ENCODE results near the gene CD37.
A peak's percentile ranks its signal among the peaks of the same experiment; 100 is the strongest.

DNA sequence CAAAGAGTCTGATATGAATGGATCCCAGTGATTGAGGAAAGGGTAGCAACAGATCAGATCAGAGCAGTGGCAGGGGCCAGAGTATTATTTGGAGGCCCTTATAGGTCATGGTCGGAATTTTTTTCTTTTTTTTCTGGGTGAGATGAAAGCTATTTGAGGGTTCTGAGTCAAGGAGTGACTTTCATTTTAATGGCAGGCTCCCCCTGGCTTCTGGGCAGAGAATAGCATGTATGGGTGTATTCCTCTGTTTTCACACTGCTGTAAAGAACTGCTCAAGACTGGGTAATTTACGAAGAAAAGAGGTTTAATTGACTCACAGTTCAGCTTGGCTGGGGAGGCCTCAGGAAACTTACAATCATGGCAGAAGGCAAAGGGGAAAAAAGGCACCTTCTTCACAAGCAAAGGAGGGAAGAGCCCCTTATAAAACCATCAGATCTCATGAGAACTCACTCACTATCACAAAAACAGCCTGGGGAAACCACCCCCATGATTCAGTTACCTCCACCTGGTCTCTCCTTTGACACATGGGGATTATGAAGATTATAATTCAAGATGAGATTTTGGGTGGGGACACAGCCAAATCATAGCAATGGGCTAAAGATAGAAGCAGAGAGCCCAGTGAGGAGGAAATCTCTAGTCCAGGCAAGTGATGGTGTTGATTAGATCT, 7.2 kb upstream of the CD37 start:
- TF ChIP-seq POLR2A (IDR thresholded peaks at IDR 0.05) = no peak
- peak; percentile 9 to 62 (median 53) for TF ChIP-seq CTCF (IDR thresholded peaks at IDR 0.05)

Data from body of pancreas (tissue), 4 donors.